Fibroblast of pulmonary artery (primary cell): ENCODE measurements around the gene SIPA1L3.

Source experiments
- DNase-seq: peaks from one replicate; pipeline ENCODE4 v3.0.0-alpha.2; 2010; ENCODE audit warnings: low read depth
- H3K4me3 ChIP-seq: replicated peaks from 2 replicates; pipeline ENCODE4 v1.5.1; 2011; ENCODE audit warnings: low read depth, mild to moderate bottlenecking, control low read depth, low read length, moderate library complexity
- TF ChIP-seq, protein P1 (sequence below): IDR thresholded peaks from 2 replicates; pipeline ENCODE4 v1.5.1; 2011; ENCODE audit warnings: mild to moderate bottlenecking, control low read depth, low read length, inconsistent platforms; ENCODE audit errors: missing control alignments

The SIPA1L3 gene

DNA sequence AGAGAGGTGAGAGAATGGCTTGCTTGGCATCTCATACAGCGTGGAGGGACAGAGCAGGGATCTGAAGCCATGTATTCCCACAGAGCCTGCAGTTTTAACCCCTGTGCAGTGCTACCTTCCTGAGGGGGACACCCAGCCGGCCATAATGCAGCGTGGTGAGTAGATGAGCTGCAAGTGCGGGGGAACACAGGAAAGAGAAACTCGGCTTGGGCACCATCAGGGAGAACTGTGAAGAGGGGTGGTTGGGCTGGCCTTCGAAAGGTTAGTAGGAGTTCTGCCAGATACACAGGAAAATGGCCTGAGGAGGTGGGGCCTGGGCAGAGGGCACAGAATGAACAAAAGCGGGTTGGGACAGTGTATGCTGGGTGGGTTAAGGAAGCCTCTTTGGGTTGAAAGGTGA lies 88.3 kb downstream of the SIPA1L3 start:
- TF ChIP-seq, protein P1, sequence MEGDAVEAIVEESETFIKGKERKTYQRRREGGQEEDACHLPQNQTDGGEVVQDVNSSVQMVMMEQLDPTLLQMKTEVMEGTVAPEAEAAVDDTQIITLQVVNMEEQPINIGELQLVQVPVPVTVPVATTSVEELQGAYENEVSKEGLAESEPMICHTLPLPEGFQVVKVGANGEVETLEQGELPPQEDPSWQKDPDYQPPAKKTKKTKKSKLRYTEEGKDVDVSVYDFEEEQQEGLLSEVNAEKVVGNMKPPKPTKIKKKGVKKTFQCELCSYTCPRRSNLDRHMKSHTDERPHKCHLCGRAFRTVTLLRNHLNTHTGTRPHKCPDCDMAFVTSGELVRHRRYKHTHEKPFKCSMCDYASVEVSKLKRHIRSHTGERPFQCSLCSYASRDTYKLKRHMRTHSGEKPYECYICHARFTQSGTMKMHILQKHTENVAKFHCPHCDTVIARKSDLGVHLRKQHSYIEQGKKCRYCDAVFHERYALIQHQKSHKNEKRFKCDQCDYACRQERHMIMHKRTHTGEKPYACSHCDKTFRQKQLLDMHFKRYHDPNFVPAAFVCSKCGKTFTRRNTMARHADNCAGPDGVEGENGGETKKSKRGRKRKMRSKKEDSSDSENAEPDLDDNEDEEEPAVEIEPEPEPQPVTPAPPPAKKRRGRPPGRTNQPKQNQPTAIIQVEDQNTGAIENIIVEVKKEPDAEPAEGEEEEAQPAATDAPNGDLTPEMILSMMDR: no peak

DNA sequence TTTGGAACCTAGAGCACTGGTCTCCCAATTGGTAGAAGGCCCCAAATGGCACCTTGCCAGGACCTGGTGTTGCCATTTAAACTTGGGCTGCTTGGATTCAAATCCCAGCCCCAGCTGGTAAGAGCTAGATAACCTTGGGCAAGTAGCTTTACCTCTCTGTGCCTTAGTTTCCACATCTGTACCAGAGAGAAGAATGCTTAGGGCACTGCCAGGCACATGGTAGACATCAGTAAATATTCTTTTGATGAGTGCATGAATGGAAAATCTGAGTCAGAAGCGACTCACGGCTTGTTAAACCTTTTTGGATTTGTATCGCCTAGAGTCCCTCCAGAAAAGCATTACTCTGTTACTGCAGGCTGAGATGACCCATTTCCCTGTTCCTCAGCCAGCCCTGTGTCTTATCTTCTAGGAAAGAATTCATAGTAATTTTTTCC lies 90.9 kb downstream of the SIPA1L3 start:
- TF ChIP-seq, protein P1: no peak
- DNase-seq: peak; percentile 89
- no peak overlapping the region for H3K4me3 ChIP-seq

More for the DNA sequence above, 88.3 kb downstream of the SIPA1L3 start:
- no peak overlapping the region for H3K4me3 ChIP-seq
- DNase-seq: no peak

DNA sequence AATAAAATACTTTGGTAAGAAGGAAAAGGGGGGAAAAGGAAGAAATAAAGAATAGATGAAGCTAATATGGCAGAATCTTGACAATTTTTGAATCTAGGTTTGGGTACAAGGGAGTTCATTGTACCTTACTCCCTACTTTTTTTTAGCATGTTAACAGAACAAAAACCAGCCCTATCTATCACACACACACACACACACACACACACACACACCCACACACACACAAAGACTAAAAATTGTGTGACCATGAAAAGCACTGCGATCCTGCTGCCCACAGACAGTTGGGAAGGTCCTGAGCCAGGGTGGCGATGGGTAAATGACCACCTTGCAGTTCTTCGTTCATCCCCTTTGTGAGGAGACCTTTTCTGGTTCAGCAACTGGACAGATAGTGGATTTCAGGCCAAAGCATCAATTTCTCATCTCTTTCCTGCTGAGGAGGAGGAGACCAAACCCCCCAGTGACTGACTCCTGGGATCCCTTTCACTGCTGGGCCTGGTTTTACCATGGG lies 91.8 kb downstream of the SIPA1L3 start:
- TF ChIP-seq, protein P1: no peak
- no peak for DNase-seq
- no peak overlapping the region for H3K4me3 ChIP-seq

DNA sequence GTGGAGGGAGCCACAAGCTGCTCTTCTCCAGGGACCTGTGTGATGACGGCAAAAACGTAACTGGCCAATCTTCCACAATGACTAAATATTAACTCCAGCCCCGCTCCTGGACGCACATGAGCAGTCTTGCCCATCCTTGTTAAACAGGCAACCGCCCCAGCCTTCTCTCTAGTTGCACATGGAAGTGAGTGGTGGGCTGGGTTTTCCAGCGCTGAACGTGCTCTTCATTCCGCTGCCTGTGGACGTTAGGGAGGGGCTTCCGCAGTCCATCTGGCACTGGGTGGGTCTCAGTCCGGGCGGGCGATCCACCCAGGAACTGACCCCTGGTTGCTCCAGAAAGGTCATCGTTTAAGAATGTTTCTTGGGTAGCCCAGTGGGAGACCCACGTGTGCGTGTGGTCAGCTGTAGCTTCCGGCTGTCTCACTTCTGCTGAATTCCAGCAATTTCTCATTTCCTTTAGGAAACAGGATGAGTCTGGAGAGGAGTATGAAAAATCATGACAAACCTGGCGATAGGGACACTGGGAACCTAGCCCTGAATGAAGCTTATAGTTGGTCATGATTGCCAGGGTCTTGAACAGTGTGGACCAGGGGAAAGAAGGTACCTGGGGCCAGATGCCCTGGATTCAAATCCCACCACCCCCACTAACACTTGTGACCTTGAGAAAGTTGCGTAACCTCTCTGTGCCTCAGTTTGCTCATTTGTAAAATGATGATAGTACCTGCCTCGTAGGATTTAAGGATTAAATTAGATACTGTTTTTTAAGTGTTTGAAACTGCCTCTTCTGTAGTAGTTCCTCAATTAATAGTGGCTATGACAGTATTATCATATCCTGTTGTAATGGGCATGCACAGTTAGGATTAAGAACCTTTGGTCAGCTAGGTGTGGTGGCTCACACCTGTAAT lies 92.6 kb downstream of the SIPA1L3 start:
- H3K4me3 ChIP-seq: no peak overlapping the region
- peak; percentile 97 for DNase-seq

DNA sequence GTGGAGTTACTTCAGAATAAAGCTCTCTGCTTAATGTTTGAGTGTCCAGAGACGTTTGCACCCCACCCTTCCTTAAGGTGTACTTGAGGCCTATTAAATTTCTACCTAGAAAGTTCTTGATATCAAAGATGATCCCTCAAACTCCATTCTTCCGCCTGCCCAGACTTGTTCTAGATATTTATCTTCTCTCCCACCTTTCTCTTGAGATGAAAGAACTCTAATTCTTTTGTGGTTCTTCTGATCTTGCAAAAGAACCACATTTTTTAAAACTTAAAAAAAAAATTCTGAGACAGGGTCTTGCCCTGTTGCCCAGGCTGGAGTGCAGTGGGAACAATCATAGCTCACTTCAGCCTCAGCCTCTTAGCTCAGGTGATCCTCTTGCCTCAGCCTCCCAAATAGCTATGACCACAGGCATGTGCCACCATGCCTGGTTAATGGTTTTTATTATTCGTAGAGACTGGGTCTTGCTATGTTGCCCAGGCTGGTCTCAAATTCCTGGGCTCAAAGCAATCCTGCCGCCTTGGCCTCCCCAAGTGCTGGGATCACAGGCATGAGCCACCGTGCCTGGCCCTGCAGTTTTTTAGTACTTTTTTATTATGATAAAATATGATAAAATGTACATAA lies 94.3 kb downstream of the SIPA1L3 start:
- TF ChIP-seq, protein P1: no peak
- DNase-seq: no peak
- no peak overlapping the region for H3K4me3 ChIP-seq

More for the DNA sequence above, 92.6 kb downstream of the SIPA1L3 start:
- TF ChIP-seq, protein P1: no peak

DNA sequence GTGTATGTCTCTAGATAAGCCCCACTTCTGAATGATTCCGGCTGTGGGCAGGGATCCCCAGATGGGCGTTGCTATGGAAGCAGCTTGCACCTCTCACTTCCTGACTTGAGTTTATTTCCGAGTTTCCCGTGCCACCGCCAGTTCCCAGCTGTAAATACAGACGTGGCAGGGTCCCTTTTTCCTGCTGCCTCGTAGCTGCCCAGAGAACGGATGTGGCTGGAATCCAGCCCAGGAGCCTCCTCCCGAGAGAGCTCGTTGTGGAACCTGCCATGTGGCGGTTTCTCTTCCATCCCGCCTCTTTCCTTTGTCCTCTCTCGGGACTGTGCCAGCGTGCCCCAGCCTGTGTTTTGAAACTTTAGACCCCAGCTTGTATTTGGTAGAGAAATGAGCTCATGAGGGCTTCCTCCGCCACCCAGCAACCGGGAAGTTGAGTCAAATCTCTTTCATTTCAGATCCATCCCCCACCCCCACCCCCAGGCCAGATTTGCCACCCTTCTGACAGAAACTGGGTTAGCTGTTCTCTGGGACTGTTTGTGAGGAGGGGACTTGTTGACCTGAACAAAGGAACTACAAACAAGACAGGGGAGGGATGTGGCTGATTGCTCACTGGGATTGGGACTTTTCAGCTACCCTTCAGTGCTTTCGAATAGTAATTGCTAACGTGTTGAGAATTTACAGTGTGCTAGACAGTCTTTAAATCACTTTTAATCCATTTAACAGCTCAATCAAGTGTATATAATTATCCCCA lies 96.6 kb downstream of the SIPA1L3 start:
- DNase-seq: peak; percentile 89

More for the DNA sequence above, 96.6 kb downstream of the SIPA1L3 start:
- TF ChIP-seq, protein P1: no peak
- H3K4me3 ChIP-seq: peak overlapping the region; percentile 48
